Muscle of back (tissue), 11 donors: ENCODE results near the gene MYO3B. TPM values are rescaled to one million over a fixed set of nuclear protein-coding genes. Genes with fewer than 3 reads are reported as not detected.
A peak's percentile ranks its signal among the peaks of the same experiment; 100 is the strongest.

Experiments
- DNase-seq, 3 donors: peaks; one replicate each; pipeline versions ENCODE4 v3.0.0 to v3.0.0-alpha.2; 2013
- polyA plus RNA-seq, 10 donors: library from polyadenylated mRNA; unstranded; fragments of 120-200 nt; gene quantifications; one replicate each; pipeline ENCODE4 v1.2.1, GENCODE V29; 2013; ENCODE audit not compliant: insufficient read length in 10 of 10

Gene MYO3B
- polyA plus RNA-seq, 10 donors: 0.07 to 1.1 (median 0.16) TPM

DNA sequence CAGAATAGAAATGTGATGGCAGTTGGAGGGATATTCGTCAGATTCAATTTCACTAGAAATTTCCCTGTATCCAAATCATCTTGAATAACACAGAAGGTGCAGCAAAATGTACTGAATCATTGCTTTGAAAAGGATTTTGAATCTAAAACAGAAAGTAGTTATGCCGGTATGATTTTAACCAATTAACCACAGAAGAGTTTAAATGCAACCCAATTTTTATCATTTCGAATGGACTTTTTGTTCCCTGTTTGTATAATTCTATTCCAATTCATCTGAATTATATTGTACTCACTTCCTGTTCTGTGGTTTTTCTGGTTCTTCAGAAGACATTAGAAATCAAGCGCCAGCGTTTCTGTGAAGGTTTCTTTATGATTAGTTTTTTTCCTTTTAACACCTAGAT lies 190.4 kb downstream of the MYO3B start:
- no peak for DNase-seq

DNA sequence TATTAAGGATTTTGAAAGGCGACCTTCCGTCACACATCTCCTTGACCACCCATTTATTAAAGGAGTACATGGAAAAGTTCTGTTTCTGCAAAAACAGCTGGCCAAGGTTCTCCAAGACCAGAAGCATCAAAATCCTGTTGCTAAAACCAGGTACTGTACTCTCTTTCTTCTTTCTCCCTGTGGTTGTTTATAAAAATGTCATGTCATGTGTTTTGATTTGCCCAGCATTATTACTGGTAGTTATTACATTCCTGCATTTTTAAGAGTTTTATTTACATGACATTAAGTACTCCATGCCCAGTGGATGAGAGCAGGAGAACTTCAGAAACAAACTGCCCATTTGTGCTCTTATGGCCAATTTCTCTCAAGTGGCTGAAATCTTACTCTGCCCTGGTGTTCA lies 191.3 kb downstream of the MYO3B start:
- no peak for DNase-seq

DNA sequence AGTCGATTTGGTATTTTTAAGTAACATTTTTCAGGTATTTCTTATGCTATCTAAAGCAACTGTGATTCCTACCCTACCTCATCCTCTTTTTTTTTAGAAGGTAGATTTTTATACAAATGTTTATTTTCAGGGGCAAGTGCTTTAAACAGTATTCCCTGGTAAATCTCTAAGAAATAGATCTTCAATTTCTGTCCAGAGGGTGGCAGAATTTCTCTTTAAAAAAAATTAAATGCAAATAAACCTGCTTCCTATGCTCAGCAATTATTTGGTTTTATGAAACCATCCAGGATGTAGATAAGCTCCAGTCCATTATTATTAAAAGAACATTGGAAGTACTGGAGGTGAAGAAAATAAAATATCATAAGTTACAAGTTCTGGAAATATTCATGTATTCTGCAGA lies 191.9 kb downstream of the MYO3B start:
- peak; percentile 3 to 13 (median 9) for DNase-seq

DNA sequence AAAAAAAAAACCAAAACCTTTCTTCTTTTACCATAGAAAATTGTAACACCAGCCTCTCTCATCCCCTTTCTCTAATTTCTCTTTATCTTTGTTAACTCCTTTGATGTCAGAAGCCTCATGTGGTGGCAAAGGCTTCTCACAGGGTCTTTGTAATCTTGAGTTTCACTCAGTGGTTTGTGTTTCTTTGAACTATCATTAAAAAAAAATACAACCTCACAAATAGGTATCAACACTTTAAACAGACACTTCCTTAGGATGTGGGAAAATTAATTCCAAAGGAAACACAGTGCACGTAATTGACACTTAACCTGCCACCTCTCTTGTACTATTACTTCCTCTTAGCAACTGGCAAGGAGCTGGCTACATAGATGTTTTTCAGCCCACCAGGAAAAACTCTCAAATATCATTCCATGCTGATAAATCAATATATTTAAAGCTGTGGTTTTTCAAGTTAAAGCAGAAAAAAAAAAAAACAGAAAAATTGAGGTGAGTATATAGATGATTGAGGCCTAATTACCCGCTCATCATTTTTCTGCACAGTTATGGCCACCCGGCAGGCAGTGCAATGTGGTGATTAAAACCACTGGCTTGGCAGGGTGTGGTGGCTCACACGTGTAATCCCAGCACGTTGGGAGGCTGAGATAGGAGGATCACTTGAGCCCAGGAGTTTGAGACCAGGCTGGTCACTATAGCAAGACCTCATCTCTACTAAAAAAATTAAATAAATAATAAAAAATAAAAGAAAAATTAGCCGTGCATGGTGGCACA lies 193.5 kb downstream of the MYO3B start:
- no peak for DNase-seq

DNA sequence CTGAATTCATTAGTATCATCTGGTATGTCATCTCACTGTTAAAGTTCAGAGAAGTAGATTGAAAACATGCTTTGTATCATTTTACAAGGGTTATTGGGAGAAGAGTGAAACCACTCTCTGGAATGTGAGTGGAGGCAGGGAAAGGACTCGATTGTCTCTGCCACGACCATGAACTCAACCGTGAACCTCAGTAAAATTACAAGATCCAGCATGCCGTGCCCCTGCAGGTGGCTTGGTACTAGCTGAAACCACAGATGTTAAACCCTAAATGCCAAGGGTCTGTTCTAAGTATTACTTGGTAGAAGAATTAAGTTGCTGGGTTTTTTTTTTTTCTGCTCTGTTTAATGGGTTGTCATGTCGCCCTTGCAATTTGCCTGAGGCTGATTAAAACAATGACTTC lies 197.2 kb downstream of the MYO3B start:
- DNase-seq: no peak

DNA sequence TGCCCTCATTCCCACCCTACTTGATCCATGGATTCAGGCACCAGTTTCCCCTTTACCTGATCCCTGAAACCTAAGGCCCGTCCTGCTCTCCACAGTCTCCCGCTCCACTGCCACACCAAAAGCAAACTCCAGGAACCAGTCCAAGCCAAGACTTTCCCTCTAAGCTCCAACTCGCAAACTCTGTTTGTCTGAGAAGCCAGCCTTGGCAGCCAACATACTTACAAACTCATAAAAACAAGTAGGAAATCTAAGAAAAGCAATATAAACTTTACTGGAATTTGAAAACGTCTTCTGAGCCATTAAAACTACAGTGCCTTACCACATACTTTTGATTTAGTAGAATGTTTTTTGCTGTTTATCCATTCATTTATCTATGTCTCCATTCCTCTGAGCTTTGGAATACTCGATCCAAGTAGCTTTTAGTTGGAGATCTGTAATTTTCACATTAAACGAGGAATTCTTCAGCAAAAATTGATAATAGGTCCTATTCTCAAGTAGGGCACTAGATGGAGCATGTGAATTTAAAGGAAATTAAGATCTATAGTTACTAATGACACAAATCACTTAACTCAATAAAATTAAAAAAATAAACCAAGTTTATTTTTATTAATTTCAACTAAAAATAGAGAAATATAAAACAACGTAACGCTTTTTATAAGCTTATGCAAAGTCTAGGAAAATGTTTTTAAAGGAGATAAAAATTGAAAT lies 199.7 kb downstream of the MYO3B start:
- DNase-seq: no peak

DNA sequence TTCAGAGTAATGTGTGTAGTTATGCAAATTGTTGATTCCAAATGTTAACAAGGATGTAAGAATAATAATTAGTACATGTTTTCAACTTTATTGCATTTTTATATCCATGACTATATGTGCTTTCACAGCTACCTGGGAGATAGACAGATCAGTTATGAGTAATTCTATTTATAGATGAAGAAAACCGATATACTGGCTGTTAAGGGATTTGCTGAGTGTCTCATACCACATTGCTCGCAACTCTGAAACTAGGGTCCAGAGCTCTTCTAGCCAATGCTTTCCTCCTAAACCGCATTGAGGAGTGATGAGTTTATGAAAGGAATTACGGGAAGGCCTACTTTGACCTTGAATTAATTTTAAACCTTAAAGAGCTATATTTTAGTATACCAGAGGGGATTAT lies 202.3 kb downstream of the MYO3B start:
- no peak for DNase-seq

DNA sequence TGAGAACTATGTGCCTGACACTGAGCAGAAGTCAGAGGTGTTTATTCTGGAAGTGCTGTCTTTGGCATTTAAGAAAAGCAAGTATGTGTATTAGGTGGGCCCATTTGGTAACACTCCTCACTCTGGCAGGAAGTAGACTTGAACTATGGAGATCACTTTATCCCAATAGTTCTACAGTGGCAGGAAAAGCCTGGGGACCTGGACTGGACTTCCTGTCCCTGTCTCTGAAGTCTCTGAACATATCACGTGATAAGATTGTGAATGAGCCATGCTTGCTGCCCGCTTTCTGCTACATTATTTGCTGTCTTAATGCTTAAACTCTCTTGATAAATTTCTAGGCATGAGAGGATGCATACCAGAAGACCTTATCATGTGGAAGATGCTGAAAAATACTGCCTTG lies 203.7 kb downstream of the MYO3B start:
- no peak for DNase-seq

DNA sequence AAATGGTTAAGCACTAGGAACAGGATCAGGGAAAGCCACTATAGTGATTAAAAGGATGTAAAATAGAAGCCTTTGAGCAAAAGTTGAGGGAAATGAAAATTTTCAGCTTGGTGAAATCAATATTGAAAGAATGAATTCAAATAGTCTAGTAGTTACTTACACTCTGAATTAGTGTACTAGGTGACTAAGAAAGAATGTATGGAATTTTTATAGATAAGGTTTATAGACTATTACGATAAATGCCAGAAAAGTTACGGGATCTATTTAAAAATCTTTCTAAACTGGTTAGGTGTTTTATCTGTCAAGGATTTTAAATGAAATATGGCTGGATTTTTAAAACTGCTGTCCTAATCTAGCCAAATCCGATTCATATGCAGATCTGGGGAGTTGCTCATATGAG lies 208.6 kb downstream of the MYO3B start:
- no peak for DNase-seq

DNA sequence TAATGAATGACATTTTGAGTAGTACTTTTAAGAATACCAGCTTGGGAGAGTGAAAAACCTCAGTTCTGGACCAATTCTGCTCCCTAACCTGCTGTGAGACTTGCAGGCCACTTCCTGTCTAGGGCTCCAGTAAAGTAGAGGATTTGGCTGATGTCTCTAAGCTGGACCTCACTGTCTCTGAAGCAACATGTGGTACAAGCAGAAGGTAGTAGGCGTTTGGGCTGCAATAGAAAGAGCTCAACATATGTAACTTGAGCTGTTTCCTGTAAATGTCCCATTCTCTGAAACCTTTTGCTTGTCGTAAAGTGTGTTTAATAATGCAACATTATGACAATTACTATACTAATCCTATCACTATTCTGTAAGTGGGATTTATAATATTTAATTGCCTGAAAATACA lies 213.1 kb downstream of the MYO3B start:
- no peak for DNase-seq

DNA sequence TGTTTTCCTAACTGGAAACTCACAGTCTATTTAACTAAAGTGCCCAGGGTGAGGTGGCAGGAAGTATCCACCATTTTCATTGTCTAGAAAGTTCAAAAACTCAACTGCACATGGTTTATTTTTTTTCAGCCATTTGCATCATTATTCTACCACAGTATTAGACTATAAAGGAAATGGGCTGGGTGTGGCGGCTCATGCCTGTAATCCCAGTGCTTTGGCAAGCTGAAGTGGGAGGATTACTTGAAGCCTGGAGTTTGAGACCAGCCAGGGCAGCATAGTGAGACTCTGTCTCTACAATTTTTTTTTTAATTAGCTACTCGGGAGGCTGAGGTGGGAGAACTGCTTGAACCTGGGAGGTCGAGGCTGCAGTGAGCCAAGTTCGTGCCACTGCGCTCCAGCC lies 213.8 kb downstream of the MYO3B start:
- DNase-seq: no peak

DNA sequence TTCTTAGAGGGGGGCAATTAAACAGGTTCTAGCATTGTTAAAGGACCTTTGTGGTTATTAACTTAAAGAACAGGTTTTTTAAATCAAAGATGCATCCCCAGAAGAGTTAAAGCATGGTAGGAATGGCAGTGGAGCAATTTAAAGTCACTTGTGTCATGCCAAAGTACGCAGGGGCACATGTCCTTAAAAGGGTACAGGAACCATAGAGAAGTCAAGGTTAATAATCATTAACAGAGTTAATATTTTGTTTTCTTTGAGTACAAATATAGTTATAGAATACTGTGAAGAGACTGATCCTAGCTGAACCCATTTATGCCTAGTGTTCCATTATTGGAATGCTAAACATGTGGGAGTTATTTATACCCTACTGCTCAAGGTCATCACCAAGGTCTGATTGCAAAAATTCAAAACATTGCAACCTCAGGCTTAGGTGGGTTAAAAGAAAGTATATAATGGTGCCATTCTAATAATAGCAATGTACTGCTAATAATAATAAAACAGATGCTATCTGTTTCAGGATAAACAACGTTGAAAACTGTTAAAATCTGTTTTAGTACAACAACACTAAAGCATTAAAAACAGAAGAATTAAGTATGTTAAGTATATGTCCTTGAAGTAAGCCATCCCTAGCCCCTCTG lies 216.0 kb downstream of the MYO3B start:
- DNase-seq: no peak

DNA sequence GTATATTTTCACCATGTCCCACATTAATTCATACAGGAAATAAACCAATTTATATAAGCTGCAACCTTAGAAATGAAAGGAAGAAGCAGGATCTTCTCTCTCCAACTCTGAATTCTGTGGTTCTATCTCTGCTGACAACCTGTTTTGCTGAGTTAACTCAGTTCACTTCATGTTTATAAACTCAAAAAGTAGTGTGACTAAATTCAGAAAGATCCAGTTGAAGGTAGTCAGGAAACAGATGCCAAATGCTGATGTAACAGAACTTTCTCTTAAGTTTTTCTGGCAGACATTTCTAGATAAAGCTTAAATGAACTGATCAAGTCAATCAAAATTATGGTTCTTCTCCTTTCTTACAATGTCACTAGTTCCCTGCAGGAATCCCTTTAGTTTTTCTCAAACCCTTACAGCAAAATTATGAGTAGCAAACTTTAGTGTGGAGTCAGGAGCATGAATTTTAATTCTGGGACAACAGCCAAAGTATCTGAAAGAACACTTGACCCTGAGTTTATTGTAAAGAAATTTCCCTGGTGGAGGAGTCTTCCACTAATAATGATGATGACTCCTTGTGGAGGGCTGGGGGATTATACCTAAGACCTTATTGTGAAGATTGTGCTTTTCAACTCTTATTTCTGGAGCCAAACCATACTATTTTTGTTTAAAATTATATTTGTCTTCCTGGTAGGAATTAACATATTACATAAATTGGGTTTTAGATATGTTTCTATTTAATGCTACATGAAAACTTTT lies 216.9 kb downstream of the MYO3B start:
- no peak for DNase-seq

DNA sequence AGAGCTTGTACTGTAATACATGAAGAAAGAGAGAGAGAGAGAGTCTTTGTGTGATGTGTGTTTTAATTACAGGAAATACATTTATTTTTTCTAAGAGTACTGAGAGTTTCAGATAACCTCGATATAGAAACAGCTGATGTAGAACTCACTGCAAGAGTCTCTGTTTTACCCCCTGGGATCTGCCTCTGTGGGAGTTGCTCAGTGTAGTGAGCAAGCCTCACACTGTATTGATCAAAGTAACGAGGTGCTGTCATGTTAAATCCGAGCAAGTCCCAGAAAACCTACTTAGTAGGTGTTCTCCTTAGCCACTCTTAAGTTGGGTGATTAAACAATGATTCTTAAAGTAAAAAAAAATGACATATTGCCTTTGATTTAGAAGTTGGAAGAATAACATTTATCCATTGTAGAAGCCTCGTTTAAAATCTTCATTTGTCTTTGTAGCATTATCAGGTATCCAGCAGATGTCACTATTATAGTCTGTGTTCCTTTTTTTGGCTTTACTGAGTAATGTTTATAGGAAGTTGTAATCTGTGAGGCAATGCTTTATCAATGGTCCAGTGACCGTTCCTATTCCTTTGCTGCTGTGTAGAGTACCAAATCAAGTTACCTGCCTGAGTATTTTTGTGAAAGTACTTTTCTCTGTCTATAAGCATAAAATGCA lies 219.0 kb downstream of the MYO3B start:
- no peak for DNase-seq

DNA sequence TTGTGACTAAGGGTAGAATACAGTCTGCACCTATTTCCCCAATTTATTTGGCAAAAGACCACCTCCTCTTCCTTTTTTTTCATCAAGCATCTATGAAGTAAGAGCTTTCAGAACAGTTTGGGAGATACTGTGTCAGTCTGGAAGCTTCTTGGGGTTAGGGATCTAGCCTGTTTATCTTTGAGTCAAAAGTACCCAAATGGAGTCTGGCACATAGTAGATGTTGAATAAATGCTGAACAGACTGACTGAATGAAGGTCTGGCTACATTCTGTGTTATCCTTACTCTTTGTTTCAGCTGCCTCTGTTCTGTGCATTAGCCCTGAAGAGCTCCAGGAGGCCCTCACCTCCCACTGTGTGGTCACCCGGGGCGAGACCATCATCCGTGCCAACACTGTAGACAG lies 223.2 kb downstream of the MYO3B start:
- DNase-seq: no peak

DNA sequence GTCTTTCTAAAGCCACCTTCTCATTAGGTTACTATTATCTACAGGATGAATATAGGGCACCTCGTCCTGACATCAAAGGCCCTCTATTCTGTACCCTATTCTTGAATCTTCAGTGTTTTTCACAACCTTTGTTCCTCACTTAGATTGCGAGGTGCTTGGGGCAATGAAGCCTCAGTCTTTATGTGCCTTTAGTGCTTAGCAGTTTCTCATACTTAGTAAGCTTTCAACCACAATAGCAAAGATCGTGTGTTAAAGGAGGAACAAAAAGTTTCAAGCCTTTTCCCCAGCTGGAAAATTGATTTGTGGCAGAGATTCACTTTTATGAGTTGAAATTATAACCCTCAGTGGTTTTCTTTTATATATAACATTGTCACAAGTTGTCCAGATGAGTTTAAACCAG lies 226.9 kb downstream of the MYO3B start:
- no peak for DNase-seq

DNA sequence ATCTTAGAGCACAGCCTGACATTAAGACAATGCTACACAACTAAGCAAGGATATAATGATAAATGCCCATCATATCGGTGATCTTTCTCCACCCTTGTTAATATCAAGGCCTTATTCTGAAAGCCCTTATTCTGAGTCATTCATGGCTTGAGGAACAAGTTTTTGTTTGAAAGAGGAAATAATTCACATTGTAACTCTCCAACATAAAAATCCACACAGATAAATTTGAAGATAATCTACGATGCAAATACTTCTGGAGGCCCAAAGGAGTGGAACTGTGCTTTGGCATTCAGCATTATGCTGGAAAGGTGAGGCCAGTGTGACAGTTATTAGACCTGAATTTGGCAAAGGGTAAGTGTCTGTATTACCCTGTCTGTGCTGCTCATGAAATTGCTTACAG lies 227.4 kb downstream of the MYO3B start:
- no peak for DNase-seq

DNA sequence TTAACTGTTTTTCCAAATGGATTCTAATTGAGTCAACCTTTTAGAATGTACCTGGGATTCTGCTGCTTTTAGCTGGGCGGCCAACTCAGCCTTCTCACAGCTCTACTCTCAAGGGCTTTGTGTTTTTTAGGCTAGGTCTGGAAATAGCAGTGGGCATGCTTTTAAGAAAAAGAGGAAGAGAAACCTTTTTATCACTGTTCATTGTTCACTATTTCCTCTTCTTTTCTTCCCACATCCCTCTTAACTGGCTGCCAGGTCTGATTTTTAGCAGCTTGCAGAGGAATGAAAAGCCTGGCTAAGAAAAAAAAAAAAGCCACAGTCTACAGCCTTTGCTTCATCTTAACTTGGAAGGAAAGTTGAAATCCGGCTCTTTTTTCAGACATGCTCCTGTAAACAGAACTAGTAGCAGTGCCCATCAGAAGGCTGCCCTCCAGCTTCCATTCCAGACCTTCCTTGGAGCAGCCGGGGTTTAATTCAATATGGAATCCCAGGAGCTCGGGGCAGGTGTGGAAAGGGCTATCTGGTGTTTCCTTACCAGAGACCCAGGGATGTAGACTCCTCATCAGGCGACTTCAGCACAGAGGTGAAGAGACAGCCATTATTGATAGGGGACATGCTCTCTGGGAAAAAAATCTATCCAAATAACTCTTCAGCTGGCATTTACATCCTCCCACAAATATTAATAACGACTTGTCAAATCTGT lies 230.7 kb downstream of the MYO3B start:
- DNase-seq: no peak

DNA sequence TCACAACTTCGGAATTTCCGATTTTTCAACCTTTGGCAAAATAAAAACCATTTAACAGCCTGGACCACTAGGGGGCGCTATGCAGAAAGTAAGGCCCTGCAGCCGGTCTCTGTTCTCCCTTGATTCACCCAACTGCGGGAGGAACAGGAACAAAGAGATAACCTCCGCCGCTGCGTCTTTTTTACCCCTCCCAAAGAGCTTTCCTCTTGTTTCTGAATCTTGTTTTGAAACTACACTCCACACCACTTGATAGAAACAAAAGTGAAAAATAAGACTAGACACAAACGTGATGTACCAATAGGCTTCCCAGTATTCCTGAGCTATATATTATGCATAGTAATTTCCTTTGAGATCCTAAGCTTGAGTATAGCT lies 231.2 kb downstream of the MYO3B start:
- peak; percentile 44 to 72 (median 67) for DNase-seq

DNA sequence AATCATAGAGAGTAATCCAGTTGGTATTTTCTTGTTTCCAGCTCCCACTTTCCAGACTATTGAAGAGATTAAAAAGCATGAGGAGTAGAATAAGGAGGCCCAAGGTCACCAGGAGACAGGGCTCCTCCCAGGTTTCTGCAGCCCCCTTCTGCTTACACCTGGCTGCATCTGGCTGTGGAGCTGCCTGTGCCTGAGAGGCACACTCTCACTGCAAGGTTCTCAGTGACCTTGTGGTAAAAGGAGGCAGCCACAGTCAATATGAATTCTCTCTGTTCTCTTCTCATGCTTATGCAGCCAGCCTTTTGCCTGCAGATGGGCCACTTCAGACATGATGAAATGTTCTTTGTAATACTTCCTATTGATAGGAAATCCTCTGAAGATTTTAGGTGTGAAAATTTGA lies 233.7 kb downstream of the MYO3B start:
- DNase-seq: no peak
